Activated CD8-positive, alpha-beta memory T cell treated with anti-CD3 and anti-CD28 coated beads, Interleukin-2, amount 50 U/mL, for 48 hours (primary cell): ENCODE measurements around the gene XRCC4.

Source experiments
- DNase-seq: peaks from one replicate; pipeline ENCODE4 v3.0.0-alpha.2; 2020

The XRCC4 gene

DNA sequence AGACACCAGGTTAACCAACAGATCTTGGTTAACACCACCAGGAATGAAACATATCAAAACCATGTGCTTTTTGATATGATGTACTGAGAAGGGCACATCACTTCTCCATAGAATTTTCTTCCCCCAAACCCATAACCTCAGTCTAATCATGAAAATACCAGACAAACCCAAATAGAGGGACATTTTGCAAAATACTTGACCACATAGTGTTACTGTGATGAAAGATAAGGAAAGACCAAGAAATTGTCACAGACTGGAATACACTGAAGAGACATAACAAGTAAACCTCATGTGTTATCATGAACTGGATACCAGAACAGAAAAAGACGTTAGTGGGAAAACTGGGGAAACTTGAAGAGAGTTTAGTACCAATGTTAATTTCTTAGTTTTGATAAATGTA, 319.3 kb downstream of the XRCC4 start:
- no peak for DNase-seq

DNA sequence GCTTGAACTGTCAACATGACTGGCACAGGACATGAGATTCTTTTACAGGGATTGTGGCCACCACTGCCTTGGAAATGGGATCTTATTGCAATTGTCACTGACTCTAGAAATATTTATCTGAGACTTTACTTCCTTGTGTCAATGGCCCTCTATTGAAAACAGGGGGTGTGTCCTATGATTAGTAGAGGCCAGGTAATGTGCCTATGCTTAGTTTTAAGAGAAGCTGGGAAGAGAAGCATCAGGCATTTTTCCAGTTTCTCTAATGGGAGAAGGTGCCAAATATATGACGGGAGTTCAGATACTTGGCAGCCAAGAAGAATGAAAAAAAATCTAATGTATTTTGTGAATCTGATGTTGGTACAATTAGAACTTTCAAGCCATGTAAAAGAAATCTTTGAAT, 320.3 kb downstream of the XRCC4 start:
- DNase-seq, result no peak

DNA sequence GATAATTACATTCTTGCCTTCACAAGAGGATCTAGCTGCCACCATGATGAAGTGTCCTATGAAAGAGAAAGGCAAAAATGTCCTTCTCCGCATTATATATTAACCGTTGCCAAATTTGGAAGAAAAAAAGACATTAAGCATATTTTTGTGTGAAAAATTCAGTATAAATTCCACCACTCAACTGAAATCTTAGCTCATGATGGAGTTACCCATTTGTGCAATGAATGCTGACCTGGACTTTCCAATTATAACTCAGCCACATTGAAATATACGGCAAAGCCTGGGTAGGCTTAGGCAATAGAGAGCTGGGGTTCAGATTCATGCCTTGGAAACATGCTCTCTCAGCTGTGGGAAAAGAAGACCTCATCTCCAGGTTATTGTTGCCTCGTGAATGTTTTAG, 322.9 kb downstream of the XRCC4 start:
- no peak for DNase-seq

DNA sequence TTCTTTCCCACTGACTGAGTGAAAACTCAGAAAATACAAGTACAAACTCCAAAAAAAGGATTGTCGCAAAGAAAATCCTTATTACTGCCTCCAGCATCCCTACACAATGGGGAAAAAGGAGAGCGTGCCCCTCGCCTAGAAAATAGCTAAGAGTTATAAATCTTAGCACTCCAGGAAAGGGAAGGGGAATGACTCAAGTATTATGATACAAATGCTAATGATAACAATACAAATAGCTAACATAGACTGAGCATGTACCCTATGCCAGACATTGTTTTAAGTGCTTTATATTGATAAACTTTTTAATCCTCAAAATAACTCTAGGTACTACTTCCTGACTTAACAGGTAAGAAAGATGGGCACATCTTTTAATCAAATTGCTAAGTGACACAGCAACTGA, 323.4 kb downstream of the XRCC4 start:
- DNase-seq, result no peak

DNA sequence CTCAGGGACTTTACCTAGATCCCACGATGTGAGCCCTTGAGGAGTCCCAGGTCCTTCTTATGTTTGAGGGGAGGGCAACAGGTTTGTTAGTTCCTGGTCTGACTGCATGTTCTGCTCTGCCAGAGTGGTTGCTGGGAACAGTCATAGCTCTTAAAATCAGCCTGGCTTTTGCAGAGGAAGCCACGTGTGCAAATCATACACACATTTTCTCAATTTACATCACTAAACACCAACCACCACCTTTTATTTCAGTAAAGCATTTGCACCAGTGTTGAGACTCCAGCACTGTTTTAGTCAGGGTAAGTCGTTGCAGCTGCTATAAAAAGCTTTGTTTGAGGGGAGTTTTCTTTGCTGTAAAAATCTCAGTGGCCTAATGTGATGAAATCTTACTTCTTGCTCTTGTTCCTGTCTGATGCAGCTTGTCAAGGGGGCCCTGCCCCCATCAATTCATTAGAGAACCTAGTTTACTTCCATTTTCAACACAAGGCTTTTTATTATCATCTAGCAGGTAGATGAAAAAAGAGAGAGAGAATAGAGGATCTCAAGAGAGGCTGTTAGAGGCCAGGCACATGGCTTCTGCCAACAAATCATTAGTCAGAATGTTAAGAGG, 323.9 kb downstream of the XRCC4 start:
- DNase-seq, result no peak

DNA sequence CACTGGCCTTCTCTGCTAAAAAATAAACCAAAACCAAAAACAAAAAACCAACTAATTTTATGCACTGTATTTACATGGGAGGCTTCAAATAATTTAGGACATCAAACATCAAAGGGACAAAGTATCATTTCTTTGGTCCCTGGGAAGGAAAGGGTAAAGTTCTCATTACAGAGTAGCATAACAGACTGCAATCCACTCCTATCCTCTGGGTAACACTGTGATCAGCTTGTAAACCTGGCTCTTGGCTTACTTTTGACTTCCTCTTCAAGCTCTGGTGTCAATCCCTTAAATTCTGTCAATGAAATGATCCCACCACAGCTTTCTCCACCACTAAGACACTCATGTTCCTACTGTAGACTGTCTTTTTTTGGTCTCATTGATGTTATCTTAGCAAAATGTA, 324.4 kb downstream of the XRCC4 start:
- DNase-seq, result no peak
